Measurements from ENCODE around the gene TTC3.

GRCh38 chr21:37028570-37028969, 44.5 kb upstream of the TTC3 start:
- TF ChIP-seq CTCF (IDR thresholded peaks at IDR 0.05) (no peak), POLR2A (IDR thresholded peaks at IDR 0.05) (no peak)

Measured in right lobe of liver (tissue), 4 donors.